Measurements from ENCODE around the gene CTNND2.

Gene CTNND2

GRCh38 chr5:11214864-11215644 lies 689.2 kb downstream of the CTNND2 start:
- no peak for TF ChIP-seq CTCF (IDR thresholded peaks at IDR 0.05)
- no peak overlapping the region for H3K27ac ChIP-seq
- no peak for DNase-seq (ENCODE audit: low spot score)
- H3K4me3 ChIP-seq: no peak overlapping the region

- no peak overlapping the region for H3K27ac ChIP-seq
- H3K4me3 ChIP-seq: no peak overlapping the region
- TF ChIP-seq CTCF (IDR thresholded peaks at IDR 0.05): no peak
- DNase-seq (ENCODE audit: low spot score): no peak
Observed at GRCh38 chr5:11212706-11213105, 691.5 kb downstream of the CTNND2 start.

- Histone ChIP-seq H3K27ac (no peak overlapping the region), H3K4me3 (no peak overlapping the region)
- no peak for TF ChIP-seq CTCF (IDR thresholded peaks at IDR 0.05)
- no peak for DNase-seq (ENCODE audit: low spot score)
Observed at GRCh38 chr5:11197726-11198125, 706.5 kb downstream of the CTNND2 start.

- no peak overlapping the region for H3K4me3 ChIP-seq
Observed at GRCh38 chr5:11191673-11192072, 712.6 kb downstream of the CTNND2 start.

GRCh38 chr5:11182441-11183080 lies 721.7 kb downstream of the CTNND2 start:
- Histone ChIP-seq H3K4me3 (no peak overlapping the region), H3K27ac (no peak overlapping the region)
- DNase-seq (ENCODE audit: low spot score): no peak
- TF ChIP-seq CTCF (IDR thresholded peaks at IDR 0.05): no peak

More at GRCh38 chr5:11191673-11192072, 712.6 kb downstream of the CTNND2 start:
- DNase-seq (ENCODE audit: low spot score): no peak
- H3K27ac ChIP-seq: no peak overlapping the region
- TF ChIP-seq CTCF (IDR thresholded peaks at IDR 0.05): no peak

- Histone ChIP-seq H3K4me3 (no peak overlapping the region), H3K27ac (no peak overlapping the region)
- DNase-seq (ENCODE audit: low spot score): no peak
- TF ChIP-seq CTCF (IDR thresholded peaks at IDR 0.05): no peak
Observed at GRCh38 chr5:11181940-11182339, 722.3 kb downstream of the CTNND2 start.

- DNase-seq (ENCODE audit: low spot score): no peak
- TF ChIP-seq CTCF (IDR thresholded peaks at IDR 0.05): no peak
- no peak overlapping the region for H3K4me3 ChIP-seq
- H3K27ac ChIP-seq: no peak overlapping the region
Observed at GRCh38 chr5:11180890-11181289, 723.4 kb downstream of the CTNND2 start.

All from coronary artery (tissue), 2 donors.